Measurements from ENCODE around the gene ITGB2.

Gene ITGB2

DNA sequence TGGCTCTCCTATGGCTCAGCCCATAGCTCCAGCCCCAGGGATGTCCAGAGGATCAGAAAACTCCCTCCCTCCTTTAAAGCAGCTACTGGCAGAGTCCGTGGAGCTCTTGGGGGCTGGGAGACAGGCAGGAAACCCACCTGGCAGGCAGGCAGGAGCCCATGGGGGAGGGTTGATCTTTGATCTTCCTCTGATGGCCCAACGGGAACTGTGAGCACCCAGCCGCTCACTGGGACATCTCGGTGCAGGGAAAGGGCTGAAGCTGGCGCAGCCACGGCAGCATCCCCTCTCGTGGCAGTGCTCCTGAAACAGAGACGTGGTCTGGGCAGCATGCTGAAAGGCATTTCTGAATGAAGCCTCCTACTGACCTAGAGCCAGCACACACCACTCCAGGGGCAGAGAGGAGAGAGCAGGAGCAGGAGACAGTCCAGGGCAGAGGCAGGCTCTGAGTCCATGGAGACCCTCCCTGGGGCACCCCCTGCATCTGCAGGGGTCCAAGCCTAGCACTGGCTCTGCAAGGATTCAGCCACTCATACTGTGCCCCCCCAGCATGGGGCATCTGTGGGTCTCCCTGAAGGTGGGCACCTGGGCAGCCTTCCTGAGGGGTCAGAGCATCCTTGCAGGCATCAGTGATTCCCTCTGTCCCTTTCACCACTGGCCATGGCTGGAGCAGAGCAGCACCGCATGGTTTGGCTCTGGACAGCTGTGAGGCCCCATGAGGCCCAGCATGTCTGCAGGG lies 14.3 kb upstream of the ITGB2 start:
- H3K4me3 ChIP-seq (ENCODE audit: low read length), result no peak overlapping the region
- H3K27me3 ChIP-seq (ENCODE audit: low read depth, low read length), result peaks cover 19% of the 10 kb centered on the region
- peaks cover 30% of the 10 kb centered on the region for H3K4me1 ChIP-seq (ENCODE audit: low read length)
- no peak overlapping the region for H3K27ac ChIP-seq (ENCODE audit: low read length)
- no peaks in the 10 kb centered on the region for H4K20me1 ChIP-seq (ENCODE audit: insufficient read depth, low read length)
- H3K9me3 ChIP-seq (ENCODE audit: insufficient read depth, low read length), result no peaks in the 10 kb centered on the region
- H3K9ac ChIP-seq (ENCODE audit: low read length), result no peak overlapping the region
- H3K36me3 ChIP-seq (replicated peaks; ENCODE audit: low read depth, low read length), result no peaks in the 10 kb centered on the region
- no peak for TF ChIP-seq EZH2phosphoT487 (IDR thresholded peaks at IDR 0.05; ENCODE audit: low read depth)
- TF ChIP-seq, protein P1, sequence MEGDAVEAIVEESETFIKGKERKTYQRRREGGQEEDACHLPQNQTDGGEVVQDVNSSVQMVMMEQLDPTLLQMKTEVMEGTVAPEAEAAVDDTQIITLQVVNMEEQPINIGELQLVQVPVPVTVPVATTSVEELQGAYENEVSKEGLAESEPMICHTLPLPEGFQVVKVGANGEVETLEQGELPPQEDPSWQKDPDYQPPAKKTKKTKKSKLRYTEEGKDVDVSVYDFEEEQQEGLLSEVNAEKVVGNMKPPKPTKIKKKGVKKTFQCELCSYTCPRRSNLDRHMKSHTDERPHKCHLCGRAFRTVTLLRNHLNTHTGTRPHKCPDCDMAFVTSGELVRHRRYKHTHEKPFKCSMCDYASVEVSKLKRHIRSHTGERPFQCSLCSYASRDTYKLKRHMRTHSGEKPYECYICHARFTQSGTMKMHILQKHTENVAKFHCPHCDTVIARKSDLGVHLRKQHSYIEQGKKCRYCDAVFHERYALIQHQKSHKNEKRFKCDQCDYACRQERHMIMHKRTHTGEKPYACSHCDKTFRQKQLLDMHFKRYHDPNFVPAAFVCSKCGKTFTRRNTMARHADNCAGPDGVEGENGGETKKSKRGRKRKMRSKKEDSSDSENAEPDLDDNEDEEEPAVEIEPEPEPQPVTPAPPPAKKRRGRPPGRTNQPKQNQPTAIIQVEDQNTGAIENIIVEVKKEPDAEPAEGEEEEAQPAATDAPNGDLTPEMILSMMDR (IDR thresholded peaks at IDR 0.05; ENCODE audit: low read depth, low read length), result no peak
- no peak overlapping the region for H3K4me2 ChIP-seq (ENCODE audit: low read length)
- H2AFZ ChIP-seq (ENCODE audit: low read depth, low read length), result no peak overlapping the region
- peaks cover 3% of the 10 kb centered on the region; the same call in 1 of the 2 replicates for H3K79me2 ChIP-seq (ENCODE audit: low read length)

DNA sequence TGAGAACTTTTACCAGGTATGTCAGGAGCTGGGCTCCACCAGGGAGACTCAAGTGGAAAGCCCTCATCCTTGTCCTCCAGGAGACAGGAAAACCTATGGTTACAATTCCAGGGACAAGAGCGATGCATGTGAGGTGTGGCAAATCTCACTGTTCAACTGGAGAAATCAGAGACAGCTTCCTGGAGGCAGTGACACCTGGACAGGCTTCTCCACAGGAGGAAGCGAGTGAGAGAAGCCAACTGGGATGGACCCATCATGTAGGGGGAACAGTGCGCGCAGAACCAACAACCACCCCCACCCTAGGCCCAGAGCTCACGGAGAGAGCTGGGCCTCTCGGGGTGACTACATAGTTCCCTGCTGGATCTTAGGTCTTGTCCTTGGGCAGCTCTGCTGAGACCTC lies 13.6 kb upstream of the ITGB2 start:
- Histone ChIP-seq H3K27me3 (ENCODE audit: low read depth, low read length) (peaks cover 19% of the 10 kb centered on the region), H3K4me2 (ENCODE audit: low read length) (no peak overlapping the region), H3K79me2 (ENCODE audit: low read length) (no peaks in the 10 kb centered on the region), H3K9ac (ENCODE audit: low read length) (no peak overlapping the region), H3K27ac (ENCODE audit: low read length) (no peak overlapping the region), H3K4me3 (ENCODE audit: low read length) (no peak overlapping the region), H3K4me1 (ENCODE audit: low read length) (peaks cover 31% of the 10 kb centered on the region), H2AFZ (ENCODE audit: low read depth, low read length) (no peak overlapping the region), H3K9me3 (ENCODE audit: insufficient read depth, low read length) (no peaks in the 10 kb centered on the region), H4K20me1 (ENCODE audit: insufficient read depth, low read length) (no peaks in the 10 kb centered on the region), H3K36me3 (replicated peaks; ENCODE audit: low read depth, low read length) (no peaks in the 10 kb centered on the region)
- TF ChIP-seq, protein P1 (IDR thresholded peaks at IDR 0.05; ENCODE audit: low read depth, low read length), result no peak
- no peak for TF ChIP-seq EZH2phosphoT487 (IDR thresholded peaks at IDR 0.05; ENCODE audit: low read depth)

DNA sequence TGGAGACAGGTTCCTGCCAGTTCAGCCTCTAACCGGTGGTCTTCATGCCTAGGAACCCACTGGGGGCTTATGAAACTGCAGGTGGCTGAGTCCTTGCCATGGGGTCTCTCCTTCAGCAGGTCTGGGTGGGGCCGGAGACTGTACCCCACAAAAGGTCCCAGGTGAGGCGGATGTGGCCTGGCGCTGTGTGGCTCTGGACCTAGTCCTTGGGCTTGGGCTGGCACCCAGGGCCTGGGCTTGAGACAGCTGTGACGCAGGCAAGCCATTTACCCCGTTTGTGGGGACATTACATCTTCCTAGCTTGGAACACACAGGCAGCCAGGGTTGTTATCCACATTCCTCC lies 13.2 kb upstream of the ITGB2 start:
- H3K9ac ChIP-seq (ENCODE audit: low read length), result no peak overlapping the region
- H3K36me3 ChIP-seq (replicated peaks; ENCODE audit: low read depth, low read length), result no peaks in the 10 kb centered on the region
- no peaks in the 10 kb centered on the region for H3K9me3 ChIP-seq (ENCODE audit: insufficient read depth, low read length)
- no peak for TF ChIP-seq EZH2phosphoT487 (IDR thresholded peaks at IDR 0.05; ENCODE audit: low read depth)
- TF ChIP-seq, protein P1 (IDR thresholded peaks at IDR 0.05; ENCODE audit: low read depth, low read length), result no peak
- H4K20me1 ChIP-seq (ENCODE audit: insufficient read depth, low read length), result no peaks in the 10 kb centered on the region
- H3K79me2 ChIP-seq (ENCODE audit: low read length), result no peaks in the 10 kb centered on the region
- H3K27ac ChIP-seq (ENCODE audit: low read length), result no peak overlapping the region
- H3K4me1 ChIP-seq (ENCODE audit: low read length), result peaks cover 27% of the 10 kb centered on the region
- H3K27me3 ChIP-seq (ENCODE audit: low read depth, low read length), result peaks cover 19% of the 10 kb centered on the region
- no peak overlapping the region for H3K4me3 ChIP-seq (ENCODE audit: low read length)
- no peak overlapping the region for H2AFZ ChIP-seq (ENCODE audit: low read depth, low read length)
- no peak overlapping the region for H3K4me2 ChIP-seq (ENCODE audit: low read length)

DNA sequence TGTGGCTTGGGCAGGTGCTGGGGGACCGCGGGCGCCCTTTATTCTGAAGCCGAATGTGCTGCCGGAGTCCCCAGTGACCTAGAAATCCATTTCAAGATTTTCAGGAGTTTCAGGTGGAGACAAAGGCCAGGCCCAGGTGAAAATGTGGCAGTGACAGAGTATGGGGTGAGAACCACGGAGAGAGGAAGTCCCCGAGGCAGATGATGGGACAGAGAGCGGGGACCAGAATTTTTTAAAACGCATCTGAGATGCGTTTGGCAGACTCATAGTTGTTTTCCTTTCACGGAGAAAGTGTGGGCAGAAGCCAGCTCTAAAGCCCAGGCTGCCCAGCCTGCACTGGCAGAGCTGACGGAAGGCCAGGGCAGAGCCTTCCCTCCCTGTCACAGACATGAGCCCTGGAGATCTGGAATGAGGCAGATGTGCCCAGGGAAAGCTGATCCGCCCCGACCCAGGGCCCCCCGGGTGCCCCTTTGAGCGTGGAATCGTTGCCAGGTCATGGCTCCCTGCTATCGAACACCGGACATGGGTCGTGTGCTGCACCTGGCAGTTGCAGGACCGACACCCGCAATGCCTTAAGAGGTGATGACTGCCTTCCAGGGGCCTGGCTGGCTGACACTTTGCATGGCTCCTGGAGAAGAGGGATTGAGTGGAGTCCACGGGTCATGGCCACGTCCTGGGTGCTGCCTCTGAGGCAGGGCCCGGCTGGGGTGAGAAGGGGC lies 12.7 kb upstream of the ITGB2 start:
- Histone ChIP-seq H3K27me3 (ENCODE audit: low read depth, low read length) (peaks cover 19% of the 10 kb centered on the region), H3K36me3 (replicated peaks; ENCODE audit: low read depth, low read length) (no peaks in the 10 kb centered on the region), H4K20me1 (ENCODE audit: insufficient read depth, low read length) (no peaks in the 10 kb centered on the region), H2AFZ (ENCODE audit: low read depth, low read length) (no peak overlapping the region), H3K9ac (ENCODE audit: low read length) (no peak overlapping the region; the same call in 1 of the 2 replicates), H3K9me3 (ENCODE audit: insufficient read depth, low read length) (no peaks in the 10 kb centered on the region), H3K4me2 (ENCODE audit: low read length) (peak overlapping the region; percentile 85), H3K4me3 (ENCODE audit: low read length) (peak overlapping the region; percentile 73), H3K27ac (ENCODE audit: low read length) (no peak overlapping the region), H3K79me2 (ENCODE audit: low read length) (no peaks in the 10 kb centered on the region), H3K4me1 (ENCODE audit: low read length) (peaks cover 25% of the 10 kb centered on the region)
- TF ChIP-seq EZH2phosphoT487 (IDR thresholded peaks at IDR 0.05; ENCODE audit: low read depth), result no peak
- TF ChIP-seq, protein P1 (IDR thresholded peaks at IDR 0.05; ENCODE audit: low read depth, low read length), result no peak

Data from OCI-LY3 (cell line).